Breast epithelium (tissue), 4 donors: ENCODE results near the gene CRACDL. TPM values are rescaled to one million over a fixed set of nuclear protein-coding genes. Genes with fewer than 3 reads are reported as not detected.

ENCODE experiments used
- DNase-seq, 2 donors: peaks; one replicate each; pipeline ENCODE4 v3.0.0-alpha.2; 2019; ENCODE audit warnings: low spot score in 2 of 2
- H3K27ac ChIP-seq, 2 donors: fragments of 200-600 bp; sonication (generic) in 1 of 2; one replicate each; pipeline ENCODE4 v1.5.1; 2016 to 2019; ENCODE audit warnings: mild to moderate bottlenecking in 1 of 2
- H3K27me3 ChIP-seq, 2 donors: fragments of 200-600 bp; sonication (generic) in 1 of 2; one replicate each; pipeline versions ENCODE4 v1.5.1 to v1.6.0; 2017 to 2019; ENCODE audit warnings: control low read depth in 1 of 2, mild to moderate bottlenecking in 1 of 2
- H3K36me3 ChIP-seq: fragments of 200-600 bp; one replicate; pipeline ENCODE4 v1.5.1; 2019
- H3K4me1 ChIP-seq, 2 donors: fragments of 200-600 bp; sonication (generic); one replicate each; pipeline ENCODE4 v1.5.1; 2016 to 2019; ENCODE audit warnings: control low read depth in 1 of 2
- H3K4me3 ChIP-seq, 3 donors: fragments of 200-600 bp; sonication (generic); 1 replicate in 2 of 3; 2 replicates in 1 of 3; pipeline ENCODE4 v1.5.1; 2016 to 2019; ENCODE audit warnings: mild to moderate bottlenecking in 3 of 3, moderate library complexity in 2 of 3
- H3K9me3 ChIP-seq, 2 donors: fragments of 200-600 bp; sonication (generic) in 1 of 2; one replicate each; pipeline ENCODE4 v1.5.1; 2016 to 2019; ENCODE audit warnings: control low read depth in 1 of 2
- POLR2A ChIP-seq: fragments of 450-650 bp; IDR thresholded peaks from one replicate; pipeline ENCODE4 v1.6.1; 2016; ENCODE audit warnings: antibody characterized with exemption, mild to moderate bottlenecking, moderate library complexity
- POLR2AphosphoS5 ChIP-seq, 3 donors: sonication (generic); formaldehyde crosslinking; IDR thresholded peaks; one replicate each; pipeline ENCODE4 v1.6.1; 2017; ENCODE audit warnings: antibody characterized with exemption in 3 of 3
- intact Hi-C: fragments of 100-400 bp; cut with DNase I; formaldehyde crosslinking; loops from one replicate; pipeline ENCODE4 v1.15.1; 2023; ENCODE audit warnings: low total_unique reads
- total RNA-seq, 3 donors: library from RNA; depleted of rRNA; stranded (reverse); fragments of >200 nt; gene quantifications; one replicate each; pipeline ENCODE4 v1.1.0, GENCODE V29; 2016
- TF ChIP-seq, protein P1 (sequence below), 3 donors: fragments of 450-650 bp; IDR thresholded peaks; one replicate each; pipeline ENCODE4 v1.5.1; 2016 to 2017; ENCODE audit warnings: antibody characterized with exemption in 3 of 3, mild to moderate bottlenecking in 3 of 3, moderate library complexity in 3 of 3

CRACDL gene
- total RNA-seq, 3 donors from 2014 or later: 0.96 to 12.1 (median 10.8) TPM

DNA sequence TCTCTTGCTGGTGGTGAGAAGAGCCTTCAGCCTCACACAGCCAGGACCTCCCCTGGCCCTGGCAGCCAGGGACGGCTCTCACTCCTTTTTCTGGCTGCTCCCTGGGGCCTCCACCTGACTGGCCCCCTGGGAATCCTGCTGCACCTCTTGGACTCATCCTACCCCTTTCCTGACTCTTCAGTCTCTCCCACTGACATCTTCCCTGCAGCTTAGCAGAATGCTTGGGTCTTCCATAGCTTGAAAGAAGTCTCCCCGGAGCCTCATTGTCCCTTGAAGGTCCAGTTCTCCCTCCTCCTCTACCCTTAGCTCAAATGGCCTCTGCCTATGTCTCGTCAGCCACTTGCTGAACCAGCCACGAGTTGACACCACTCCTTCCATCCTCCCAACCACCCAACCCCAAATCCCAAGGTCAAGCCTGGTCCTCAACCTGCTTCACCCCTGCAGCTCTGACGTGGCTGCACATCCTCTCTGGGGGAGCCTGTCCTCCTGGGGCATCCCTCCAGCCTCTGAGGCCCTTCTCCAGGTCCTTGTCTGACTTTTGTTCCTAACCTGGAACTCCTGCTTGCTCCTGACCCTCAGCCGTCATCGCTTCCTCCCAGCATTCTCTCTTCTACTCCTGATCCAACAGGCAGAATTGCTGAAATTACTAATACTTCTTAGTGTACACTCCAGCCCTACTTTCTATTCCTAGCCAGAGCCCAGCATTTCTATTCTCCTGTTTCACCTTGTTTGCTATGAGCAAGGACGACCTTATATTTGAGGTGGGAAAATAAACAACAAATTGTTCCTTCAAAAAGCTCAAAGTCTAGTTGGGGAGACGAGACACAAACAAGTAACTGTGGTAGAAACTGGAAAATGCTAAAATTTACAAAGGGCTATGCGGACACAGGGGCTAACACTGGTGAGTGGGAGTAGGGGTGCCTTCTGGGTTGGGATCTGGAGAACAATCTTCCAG, 136.4 kb downstream of the CRACDL start:
- DNase-seq: no peak
- Histone ChIP-seq H3K4me3 (no peak overlapping the region), H3K27ac (peak overlapping the region in 1 of 2 donors; percentile 73), H3K9me3 (no peaks in the 10 kb centered on the region), H3K36me3 (no peaks in the 10 kb centered on the region), H3K4me1 (no peaks in the 10 kb centered on the region), H3K27me3 (no peaks in the 10 kb centered on the region)
- TF ChIP-seq POLR2A: no peak
- TF ChIP-seq, protein P1, sequence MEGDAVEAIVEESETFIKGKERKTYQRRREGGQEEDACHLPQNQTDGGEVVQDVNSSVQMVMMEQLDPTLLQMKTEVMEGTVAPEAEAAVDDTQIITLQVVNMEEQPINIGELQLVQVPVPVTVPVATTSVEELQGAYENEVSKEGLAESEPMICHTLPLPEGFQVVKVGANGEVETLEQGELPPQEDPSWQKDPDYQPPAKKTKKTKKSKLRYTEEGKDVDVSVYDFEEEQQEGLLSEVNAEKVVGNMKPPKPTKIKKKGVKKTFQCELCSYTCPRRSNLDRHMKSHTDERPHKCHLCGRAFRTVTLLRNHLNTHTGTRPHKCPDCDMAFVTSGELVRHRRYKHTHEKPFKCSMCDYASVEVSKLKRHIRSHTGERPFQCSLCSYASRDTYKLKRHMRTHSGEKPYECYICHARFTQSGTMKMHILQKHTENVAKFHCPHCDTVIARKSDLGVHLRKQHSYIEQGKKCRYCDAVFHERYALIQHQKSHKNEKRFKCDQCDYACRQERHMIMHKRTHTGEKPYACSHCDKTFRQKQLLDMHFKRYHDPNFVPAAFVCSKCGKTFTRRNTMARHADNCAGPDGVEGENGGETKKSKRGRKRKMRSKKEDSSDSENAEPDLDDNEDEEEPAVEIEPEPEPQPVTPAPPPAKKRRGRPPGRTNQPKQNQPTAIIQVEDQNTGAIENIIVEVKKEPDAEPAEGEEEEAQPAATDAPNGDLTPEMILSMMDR (IDR thresholded peaks at IDR 0.05): no peak
- no peak for TF ChIP-seq POLR2AphosphoS5 (IDR thresholded peaks at IDR 0.05)
- intact Hi-C loops: no loop called here

DNA sequence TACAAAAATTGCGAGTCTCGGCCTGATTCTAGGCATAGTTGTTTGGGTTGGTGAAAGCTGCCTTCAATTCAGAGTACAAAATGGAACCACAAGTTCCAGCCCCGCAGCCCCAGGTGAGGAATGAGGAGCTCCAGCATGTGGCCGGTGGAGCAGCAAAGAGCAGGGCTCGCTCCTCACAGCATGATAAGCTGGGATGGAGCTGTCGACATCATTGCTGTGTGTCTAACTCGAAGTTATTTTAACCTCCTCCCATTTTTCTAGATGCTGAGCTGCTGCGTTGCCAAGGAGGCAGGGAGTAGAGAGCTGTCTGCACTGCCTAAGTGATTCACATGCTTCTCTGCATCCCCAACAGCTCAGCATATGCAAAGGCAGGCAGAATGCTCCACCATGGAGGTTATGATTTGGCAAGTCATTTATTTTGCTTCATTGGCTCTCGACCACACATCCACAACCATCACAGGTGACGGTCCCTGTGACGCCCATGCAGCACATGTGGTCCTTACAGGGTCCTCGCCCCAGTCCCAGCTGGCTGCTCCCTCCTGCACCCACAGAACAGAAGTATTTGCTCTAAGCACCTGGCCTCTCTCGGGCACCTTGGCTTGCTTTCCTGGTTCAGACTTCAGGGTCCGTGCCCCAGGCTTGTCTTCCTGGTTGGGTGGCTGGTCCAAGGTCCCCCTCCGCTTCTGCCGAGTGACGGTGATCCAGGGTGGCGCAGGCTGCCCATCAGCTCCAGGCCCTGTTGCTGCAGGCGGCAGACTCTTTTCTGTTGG, 139.1 kb downstream of the CRACDL start:
- H3K9me3 ChIP-seq: no peaks in the 10 kb centered on the region
- H3K4me3 ChIP-seq: no peak overlapping the region
- H3K36me3 ChIP-seq: no peaks in the 10 kb centered on the region
- H3K27me3 ChIP-seq: no peaks in the 10 kb centered on the region
- H3K27ac ChIP-seq: no peak overlapping the region
- H3K4me1 ChIP-seq: no peaks in the 10 kb centered on the region
- no peak for DNase-seq
- intact Hi-C loops: no loop called here
- TF ChIP-seq, protein P1 (IDR thresholded peaks at IDR 0.05): no peak
- TF ChIP-seq POLR2AphosphoS5 (IDR thresholded peaks at IDR 0.05) (no peak), POLR2A (no peak)

DNA sequence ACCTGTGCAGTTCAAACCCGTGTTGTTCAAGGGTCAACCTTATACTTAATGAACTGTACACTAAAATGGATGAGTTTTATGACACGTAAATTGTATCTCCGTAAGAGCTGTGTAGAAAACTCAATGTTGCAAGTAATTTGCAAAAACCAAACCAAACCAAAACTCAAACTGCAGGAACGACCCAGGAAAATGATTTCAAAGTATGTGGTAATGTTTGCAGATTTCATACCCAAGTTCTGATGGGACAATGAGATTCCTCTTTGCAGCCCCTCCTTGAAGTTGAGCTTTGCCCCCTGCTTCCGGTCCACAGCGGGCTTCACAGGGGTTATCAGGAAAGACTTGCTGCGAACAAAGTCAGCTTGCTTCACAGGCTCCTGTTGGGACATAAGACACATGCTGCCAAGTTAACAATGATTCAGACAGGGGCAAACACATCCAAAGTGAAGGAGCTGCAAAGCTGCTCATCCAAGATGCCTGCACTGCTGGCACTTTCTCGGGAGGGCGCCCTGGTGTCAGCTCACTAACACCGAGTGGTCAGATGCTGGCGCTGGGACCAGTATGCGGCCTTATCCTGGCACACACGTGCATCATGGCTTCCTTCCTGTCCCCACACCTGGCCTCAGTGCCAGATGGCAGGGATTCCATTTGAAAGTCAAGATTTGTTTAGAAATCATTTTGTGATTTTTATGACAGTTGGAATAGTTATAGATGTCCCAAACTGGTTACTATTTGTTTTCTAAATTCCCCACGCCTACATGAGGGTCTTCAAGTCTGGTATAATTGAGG, 139.9 kb downstream of the CRACDL start:
- DNase-seq: no peak
- no peak overlapping the region for H3K27ac ChIP-seq
- no peaks in the 10 kb centered on the region for H3K9me3 ChIP-seq
- H3K27me3 ChIP-seq: no peaks in the 10 kb centered on the region
- no peaks in the 10 kb centered on the region for H3K36me3 ChIP-seq
- no peaks in the 10 kb centered on the region for H3K4me1 ChIP-seq
- H3K4me3 ChIP-seq: no peak overlapping the region
- TF ChIP-seq, protein P1 (IDR thresholded peaks at IDR 0.05): no peak
- TF ChIP-seq POLR2AphosphoS5 (IDR thresholded peaks at IDR 0.05) (no peak), POLR2A (no peak)
- intact Hi-C loops: no loop called here

DNA sequence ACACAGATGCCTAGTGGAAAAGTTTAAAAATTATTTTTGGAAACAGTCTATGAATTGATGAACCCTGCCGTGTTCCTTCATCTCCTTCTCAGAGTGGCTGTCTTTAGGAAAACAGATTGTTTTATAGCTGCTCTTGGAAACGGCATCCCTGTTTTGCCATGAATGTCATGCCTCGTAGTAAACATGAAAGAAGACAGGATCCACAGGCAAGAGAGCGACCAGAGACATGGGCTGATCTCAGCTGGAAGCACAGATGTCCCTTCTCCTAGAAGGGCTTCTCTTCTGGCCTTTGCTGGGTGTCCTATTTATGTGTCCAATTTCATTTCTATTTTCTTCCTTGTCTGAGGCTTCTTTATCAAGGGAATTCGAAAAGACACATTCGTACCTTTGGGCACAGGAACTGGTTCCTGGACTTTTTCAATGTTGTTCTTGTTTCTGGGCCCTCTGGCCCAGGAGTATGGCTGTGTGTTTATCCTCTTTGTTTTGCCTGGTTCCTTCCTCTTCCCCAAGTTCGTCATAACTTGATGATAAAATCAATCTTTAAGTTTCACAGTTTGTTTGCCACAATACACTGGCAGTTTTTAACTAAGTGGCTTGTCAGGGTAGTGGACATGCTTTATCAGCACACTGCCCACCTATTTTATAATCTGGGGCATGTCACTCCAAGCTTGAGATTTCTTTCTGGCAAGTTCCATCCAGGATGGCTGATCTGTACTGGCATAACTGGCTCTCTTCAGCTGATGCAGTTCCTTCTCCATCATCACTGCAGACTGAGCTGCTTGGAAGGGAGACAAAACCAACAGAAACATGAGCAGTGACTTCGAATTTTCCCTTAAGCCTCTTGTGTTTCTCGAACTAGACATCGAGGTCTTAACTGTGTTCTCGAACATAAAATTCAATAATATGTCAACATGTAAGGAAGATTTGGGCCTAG, 141.9 kb downstream of the CRACDL start:
- TF ChIP-seq POLR2AphosphoS5 (IDR thresholded peaks at IDR 0.05) (no peak), POLR2A (no peak)
- TF ChIP-seq, protein P1 (IDR thresholded peaks at IDR 0.05): no peak
- H3K4me1 ChIP-seq: no peaks in the 10 kb centered on the region
- no peaks in the 10 kb centered on the region for H3K9me3 ChIP-seq
- peak overlapping the region; percentile 77 for H3K27ac ChIP-seq
- no peaks in the 10 kb centered on the region for H3K27me3 ChIP-seq
- intact Hi-C loops: no loop called here
- DNase-seq: no peak
- no peaks in the 10 kb centered on the region for H3K36me3 ChIP-seq
- no peak overlapping the region for H3K4me3 ChIP-seq
